HCT116 (cell line): ENCODE results near the gene ELAPOR1.

Experiments used
- CEBPB ChIP-seq: IDR thresholded peaks from 2 replicates; pipeline ENCODE4 v1.6.1; 2012; ENCODE audit warnings: low read depth
- EZH2 ChIP-seq: fragments of 200-600 bp; sonication (generic); IDR thresholded peaks from 2 replicates; pipeline ENCODE4 v1.6.1; 2017; ENCODE audit warnings: antibody characterized with exemption, mixed run types
- EZH2phosphoT487 ChIP-seq: fragments of 200-600 bp; IDR thresholded peaks from 2 replicates; pipeline ENCODE4 v1.6.1; 2018; ENCODE audit warnings: antibody characterized with exemption, borderline replicate concordance
- JUND ChIP-seq: IDR thresholded peaks from 2 replicates; pipeline ENCODE4 v1.6.1; 2012
- MAX ChIP-seq: IDR thresholded peaks from 2 replicates; pipeline ENCODE4 v1.6.1; 2012
- POLR2A ChIP-seq: IDR thresholded peaks from 2 replicates; pipeline ENCODE4 v1.7.0; 2011; ENCODE audit warnings: borderline replicate concordance; ENCODE audit not compliant: insufficient read depth, insufficient read length; ENCODE audit errors: extremely low read depth
- POLR2AphosphoS5 ChIP-seq: IDR thresholded peaks from 2 replicates; pipeline ENCODE4 v1.6.1; 2011; ENCODE audit warnings: mild to moderate bottlenecking, low read depth, low read length, moderate library complexity
- RAD21 ChIP-seq: IDR thresholded peaks from 2 replicates; pipeline ENCODE4 v1.6.1; 2012; ENCODE audit warnings: low read depth, mild to moderate bottlenecking
- SP1 ChIP-seq: IDR thresholded peaks from 2 replicates; pipeline ENCODE4 v1.6.1; 2012; ENCODE audit warnings: low read depth
- ZNF274 ChIP-seq: fragments of 200-500 bp; sonication (Bioruptor generic); IDR thresholded peaks from 2 replicates; pipeline ENCODE4 v1.6.1; 2014; ENCODE audit warnings: mild to moderate bottlenecking, low read depth, low read length, inconsistent platforms
- TF ChIP-seq, protein P1 (sequence below), 3 experiments: fragments of 200-600 bp in 1 of 3; sonication (generic) in 1 of 3; IDR thresholded peaks in 2 of 3; conservative IDR thresholded peaks in 1 of 3; 2 replicates each; pipeline ENCODE4 v1.5.1; 2012 to 2017; ENCODE audit warnings: low read depth in 2 of 3, low read length in 2 of 3, antibody characterized with exemption in 1 of 3, borderline replicate concordance in 1 of 3, control low read depth in 1 of 3, mild to moderate bottlenecking in 1 of 3, mixed read lengths in 1 of 3, mixed run types in 1 of 3, moderate library complexity in 1 of 3; ENCODE audit not compliant: insufficient read depth in 1 of 3

DNA sequence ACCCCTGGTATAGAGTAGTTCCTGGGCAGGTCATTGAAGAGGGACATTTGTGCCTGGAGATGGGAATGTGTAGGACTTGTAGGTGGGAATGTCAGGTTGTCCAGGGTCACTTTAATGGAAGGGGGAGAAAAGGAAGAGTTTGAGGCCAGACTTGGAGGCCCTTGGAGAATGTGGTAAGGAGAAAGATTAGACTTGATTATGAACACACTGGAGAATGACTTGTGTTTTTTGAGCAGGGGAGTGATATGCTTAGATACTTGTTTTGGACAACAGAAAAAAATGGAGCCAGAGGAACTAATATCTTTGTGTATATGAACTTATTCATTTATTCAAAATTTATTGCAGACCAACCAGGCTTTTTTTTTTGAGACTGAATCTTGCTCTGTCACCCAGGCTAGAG is 17.9 kb downstream of the ELAPOR1 start:
- no peak for TF ChIP-seq JUND
- TF ChIP-seq, protein P1, sequence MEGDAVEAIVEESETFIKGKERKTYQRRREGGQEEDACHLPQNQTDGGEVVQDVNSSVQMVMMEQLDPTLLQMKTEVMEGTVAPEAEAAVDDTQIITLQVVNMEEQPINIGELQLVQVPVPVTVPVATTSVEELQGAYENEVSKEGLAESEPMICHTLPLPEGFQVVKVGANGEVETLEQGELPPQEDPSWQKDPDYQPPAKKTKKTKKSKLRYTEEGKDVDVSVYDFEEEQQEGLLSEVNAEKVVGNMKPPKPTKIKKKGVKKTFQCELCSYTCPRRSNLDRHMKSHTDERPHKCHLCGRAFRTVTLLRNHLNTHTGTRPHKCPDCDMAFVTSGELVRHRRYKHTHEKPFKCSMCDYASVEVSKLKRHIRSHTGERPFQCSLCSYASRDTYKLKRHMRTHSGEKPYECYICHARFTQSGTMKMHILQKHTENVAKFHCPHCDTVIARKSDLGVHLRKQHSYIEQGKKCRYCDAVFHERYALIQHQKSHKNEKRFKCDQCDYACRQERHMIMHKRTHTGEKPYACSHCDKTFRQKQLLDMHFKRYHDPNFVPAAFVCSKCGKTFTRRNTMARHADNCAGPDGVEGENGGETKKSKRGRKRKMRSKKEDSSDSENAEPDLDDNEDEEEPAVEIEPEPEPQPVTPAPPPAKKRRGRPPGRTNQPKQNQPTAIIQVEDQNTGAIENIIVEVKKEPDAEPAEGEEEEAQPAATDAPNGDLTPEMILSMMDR (IDR thresholded peaks at IDR 0.05 in 2 of 3, conservative IDR thresholded peaks at IDR 0.05 in 1 of 3; ENCODE audit: borderline replicate concordance in 1 of 3, insufficient read depth in 1 of 3, low read depth in 2 of 3, low read length in 2 of 3), result no peak
- TF ChIP-seq EZH2, result no peak
- no peak for TF ChIP-seq RAD21
- TF ChIP-seq CEBPB, result no peak
- no peak for TF ChIP-seq POLR2A
- no peak for TF ChIP-seq EZH2phosphoT487
- TF ChIP-seq POLR2AphosphoS5, result no peak
- no peak for TF ChIP-seq MAX
- TF ChIP-seq ZNF274, result no peak
- TF ChIP-seq SP1, result no peak
